Mesenchymal stem cell (in vitro differentiated cells and primary cell): Measurements from ENCODE around the gene PF4V1.

Experiments
- DNase-seq: peaks from one replicate; pipeline ENCODE4 v3.0.0-alpha.2; 2013
- H2AFZ ChIP-seq: one replicate; pipeline ENCODE4 v1.6.1; 2013; ENCODE audit warnings: low read depth, mild to moderate bottlenecking, control low read depth, inconsistent platforms, low read length, moderate library complexity
- H2AK5ac ChIP-seq: 2 replicates; pipeline ENCODE4 v1.6.1; 2013; ENCODE audit warnings: low read length, moderate library complexity, mild to moderate bottlenecking, inconsistent platforms; ENCODE audit not compliant: severe bottlenecking
- H2BK120ac ChIP-seq: one replicate; pipeline ENCODE4 v1.6.1; 2013; ENCODE audit warnings: low read depth, mild to moderate bottlenecking, inconsistent platforms, low read length, moderate library complexity
- H2BK12ac ChIP-seq, 2 experiments: one replicate each; pipeline ENCODE4 v1.6.1; 2013; ENCODE audit warnings: inconsistent platforms in 2 of 2, low read length in 2 of 2, mild to moderate bottlenecking in 2 of 2, moderate library complexity in 2 of 2, control low read depth in 1 of 2
- H2BK15ac ChIP-seq: one replicate; pipeline ENCODE4 v1.6.1; 2013; ENCODE audit warnings: mild to moderate bottlenecking, low read depth, inconsistent platforms; ENCODE audit not compliant: poor library complexity, severe bottlenecking
- H2BK5ac ChIP-seq: 2 replicates; pipeline ENCODE4 v1.6.1; 2013; ENCODE audit warnings: low read depth, mild to moderate bottlenecking, low read length, control low read depth, inconsistent platforms; ENCODE audit not compliant: poor library complexity, severe bottlenecking
- H3K14ac ChIP-seq, 2 experiments: one replicate each; pipeline ENCODE4 v1.6.1; 2013; ENCODE audit warnings: inconsistent platforms in 2 of 2, low read length in 2 of 2, control low read depth in 1 of 2, mild to moderate bottlenecking in 1 of 2, moderate library complexity in 1 of 2
- H3K18ac ChIP-seq, 2 experiments: one replicate each; pipeline ENCODE4 v1.6.1; 2013; ENCODE audit warnings: inconsistent platforms in 2 of 2, low read length in 2 of 2, control low read depth in 1 of 2, low read depth in 1 of 2, mild to moderate bottlenecking in 1 of 2
- H3K23ac ChIP-seq, 2 experiments: one replicate each; pipeline ENCODE4 v1.6.1; 2013; ENCODE audit warnings: inconsistent platforms in 2 of 2, low read length in 2 of 2, mild to moderate bottlenecking in 2 of 2, moderate library complexity in 2 of 2, control low read depth in 1 of 2
- H3K27ac ChIP-seq: 2 replicates; pipeline ENCODE4 v1.5.1; 2013; ENCODE audit warnings: mild to moderate bottlenecking, moderate library complexity, low read length, control low read depth, inconsistent platforms; ENCODE audit not compliant: poor library complexity, severe bottlenecking
- H3K27me3 ChIP-seq, 2 experiments: 2 replicates each; pipeline versions ENCODE4 v1.6.1 to v1.7.0; 2013; ENCODE audit warnings: low read length in 2 of 2, mild to moderate bottlenecking in 2 of 2, moderate library complexity in 2 of 2, control low read depth in 1 of 2, inconsistent platforms in 1 of 2; ENCODE audit not compliant: control insufficient read depth in 1 of 2, insufficient read depth in 1 of 2
- H3K36me3 ChIP-seq, 2 experiments: 2 replicates each; pipeline versions ENCODE4 v1.6.1 to v1.7.0; 2013; ENCODE audit warnings: low read length in 2 of 2, control low read depth in 1 of 2, inconsistent platforms in 1 of 2, low read depth in 1 of 2, mild to moderate bottlenecking in 1 of 2; ENCODE audit not compliant: insufficient read depth in 2 of 2, control insufficient read depth in 1 of 2
- H3K4ac ChIP-seq, 2 experiments: one replicate each; pipeline ENCODE4 v1.6.1; 2013; ENCODE audit warnings: inconsistent platforms in 2 of 2, low read length in 2 of 2, mild to moderate bottlenecking in 2 of 2, moderate library complexity in 2 of 2, control low read depth in 1 of 2, low read depth in 1 of 2
- H3K4me1 ChIP-seq: 2 replicates; pipeline ENCODE4 v1.6.1; 2013; ENCODE audit warnings: low read depth, low read length, control low read depth; ENCODE audit not compliant: control insufficient read depth, insufficient read depth
- H3K4me2 ChIP-seq: 2 replicates; pipeline ENCODE4 v1.6.1; 2013; ENCODE audit warnings: low read length, mild to moderate bottlenecking, inconsistent platforms; ENCODE audit not compliant: poor library complexity, severe bottlenecking
- H3K4me3 ChIP-seq, 2 experiments: 2 replicates each; pipeline versions ENCODE4 v1.5.1 to v1.7.0; 2013; ENCODE audit warnings: low read length in 2 of 2, mild to moderate bottlenecking in 2 of 2, control low read depth in 1 of 2, low read depth in 1 of 2; ENCODE audit not compliant: insufficient read depth in 1 of 2
- H3K79me1 ChIP-seq: replicated peaks from 2 replicates; pipeline ENCODE4 v1.6.1; 2013; ENCODE audit warnings: mild to moderate bottlenecking, control low read depth, low read length, inconsistent platforms; ENCODE audit not compliant: poor library complexity, severe bottlenecking
- H3K9ac ChIP-seq: 2 replicates; pipeline ENCODE4 v1.7.0; 2013; ENCODE audit warnings: mild to moderate bottlenecking, low read length, moderate library complexity
- H3K9me3 ChIP-seq: 2 replicates; pipeline ENCODE4 v1.7.0; 2013; ENCODE audit warnings: mild to moderate bottlenecking, low read length; ENCODE audit not compliant: control insufficient read depth
- H4K8ac ChIP-seq: one replicate; pipeline ENCODE4 v1.6.1; 2013; ENCODE audit warnings: inconsistent platforms, mild to moderate bottlenecking, low read length, moderate library complexity
- H4K91ac ChIP-seq: one replicate; pipeline ENCODE4 v1.6.1; 2013; ENCODE audit warnings: mild to moderate bottlenecking, low read length, inconsistent platforms
- WGBS: methylation state at CpG from one replicate; pipeline ENCODE4 v1.1.7; 2013; ENCODE audit warnings: mixed read lengths; 5-methylcytosine and 5-hydroxymethylcytosine counted together

Gene PF4V1

DNA sequence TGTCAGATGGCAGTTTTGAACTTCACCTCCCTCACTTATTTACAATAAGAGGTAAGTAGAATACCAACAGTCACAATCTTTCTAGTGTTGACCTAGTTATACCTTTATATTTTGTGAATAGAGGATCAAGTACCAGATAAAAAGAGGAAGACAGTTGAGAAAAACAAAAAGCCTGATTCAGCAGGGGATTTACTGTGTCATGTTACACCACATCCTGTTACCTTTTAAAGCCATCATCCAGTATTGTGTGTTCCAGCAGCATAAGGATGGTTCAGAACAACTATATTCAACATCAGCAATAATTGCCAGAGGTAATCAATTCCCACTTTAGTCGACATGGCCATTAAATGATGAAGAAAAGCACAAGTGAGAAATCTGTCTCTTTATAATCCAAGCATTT lies 38.0 kb upstream of the PF4V1 start:
- H3K4me2 ChIP-seq, result no peak overlapping the region
- no peaks in the 10 kb centered on the region for H3K9me3 ChIP-seq
- H3K18ac ChIP-seq, result no peak overlapping the region
- H3K9ac ChIP-seq, result no peak overlapping the region
- no peaks in the 10 kb centered on the region for H3K27me3 ChIP-seq
- no peaks in the 10 kb centered on the region for H3K79me1 ChIP-seq
- H2BK5ac ChIP-seq, result no peak overlapping the region
- H2AFZ ChIP-seq, result no peak overlapping the region
- no peaks in the 10 kb centered on the region for H3K36me3 ChIP-seq
- DNase-seq, result no peak
- H4K8ac ChIP-seq, result no peak overlapping the region
- H2BK12ac ChIP-seq, result no peak overlapping the region
- H3K4me1 ChIP-seq, result peaks cover 3% of the 10 kb centered on the region
- H2BK15ac ChIP-seq, result no peak overlapping the region
- no peak overlapping the region for H3K27ac ChIP-seq
- no peak overlapping the region for H3K4ac ChIP-seq
- no peak overlapping the region for H2AK5ac ChIP-seq
- no peak overlapping the region for H3K23ac ChIP-seq
- WGBS, result 100% methylated on average over 1 of the region's 1 CpG
- no peak overlapping the region for H3K14ac ChIP-seq
- no peak overlapping the region for H2BK120ac ChIP-seq
- no peak overlapping the region for H3K4me3 ChIP-seq
- no peak overlapping the region for H4K91ac ChIP-seq

GRCh38 chr4:73816814-73817213 lies 36.3 kb upstream of the PF4V1 start:
- Histone ChIP-seq H3K36me3 (no peaks in the 10 kb centered on the region), H3K9me3 (no peaks in the 10 kb centered on the region), H3K4me3 (no peak overlapping the region), H3K4ac (no peak overlapping the region), H3K23ac (no peak overlapping the region), H2AK5ac (no peak overlapping the region), H3K4me1 (peaks cover 3% of the 10 kb centered on the region), H3K27me3 (no peaks in the 10 kb centered on the region), H4K91ac (no peak overlapping the region), H2BK15ac (no peak overlapping the region), H2BK5ac (peak overlapping the region; percentile 66), H2BK12ac (no peak overlapping the region), H2AFZ (no peak overlapping the region), H3K9ac (peak overlapping the region; percentile 9), H3K79me1 (no peaks in the 10 kb centered on the region), H3K4me2 (no peak overlapping the region), H3K27ac (peak overlapping the region; percentile 93), H3K14ac (no peak overlapping the region), H3K18ac (no peak overlapping the region), H2BK120ac (no peak overlapping the region), H4K8ac (no peak overlapping the region)
- DNase-seq, result peak; percentile 71
- 6% methylated on average over 2 of the region's 3 CpGs for WGBS

DNA sequence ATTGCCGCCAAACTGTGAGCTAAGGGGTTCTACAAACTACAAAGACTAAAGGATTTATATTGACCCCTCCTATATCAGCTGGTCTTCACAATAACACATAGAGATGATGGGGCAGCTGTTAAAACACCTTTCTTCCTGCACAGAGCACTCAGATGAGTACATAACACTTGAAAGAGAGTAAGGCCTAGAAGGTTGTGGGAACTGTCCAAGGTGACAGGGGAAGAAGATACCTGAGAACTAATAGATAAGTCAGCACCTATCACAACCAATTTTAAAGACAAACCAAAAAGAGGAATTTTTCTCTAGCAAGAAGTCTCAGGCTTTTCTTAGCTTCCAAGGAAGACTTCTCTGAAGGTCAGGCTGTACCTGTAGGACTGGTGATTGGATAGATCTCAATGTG lies 35.8 kb upstream of the PF4V1 start:
- peak overlapping the region; percentile 93 for H3K27ac ChIP-seq
- H3K4me3 ChIP-seq, result no peak overlapping the region
- no peak overlapping the region for H3K4me2 ChIP-seq
- no peaks in the 10 kb centered on the region for H3K36me3 ChIP-seq
- H2BK120ac ChIP-seq, result no peak overlapping the region
- H3K4me1 ChIP-seq, result peaks cover 3% of the 10 kb centered on the region
- no peaks in the 10 kb centered on the region for H3K9me3 ChIP-seq
- H3K4ac ChIP-seq, result no peak overlapping the region
- H4K91ac ChIP-seq, result no peak overlapping the region
- no peak overlapping the region for H3K18ac ChIP-seq
- H2BK5ac ChIP-seq, result peak overlapping the region; percentile 11
- no peak for DNase-seq
- no peak overlapping the region for H4K8ac ChIP-seq
- H3K23ac ChIP-seq, result no peak overlapping the region
- 80% methylated on average over 1 of the region's 1 CpG for WGBS
- no peaks in the 10 kb centered on the region for H3K27me3 ChIP-seq
- H2BK12ac ChIP-seq, result no peak overlapping the region
- no peak overlapping the region for H3K14ac ChIP-seq
- no peaks in the 10 kb centered on the region for H3K79me1 ChIP-seq
- peak overlapping the region; percentile 9 for H3K9ac ChIP-seq
- peak overlapping the region; percentile 53 for H2AK5ac ChIP-seq
- H2BK15ac ChIP-seq, result no peak overlapping the region
- no peak overlapping the region for H2AFZ ChIP-seq

DNA sequence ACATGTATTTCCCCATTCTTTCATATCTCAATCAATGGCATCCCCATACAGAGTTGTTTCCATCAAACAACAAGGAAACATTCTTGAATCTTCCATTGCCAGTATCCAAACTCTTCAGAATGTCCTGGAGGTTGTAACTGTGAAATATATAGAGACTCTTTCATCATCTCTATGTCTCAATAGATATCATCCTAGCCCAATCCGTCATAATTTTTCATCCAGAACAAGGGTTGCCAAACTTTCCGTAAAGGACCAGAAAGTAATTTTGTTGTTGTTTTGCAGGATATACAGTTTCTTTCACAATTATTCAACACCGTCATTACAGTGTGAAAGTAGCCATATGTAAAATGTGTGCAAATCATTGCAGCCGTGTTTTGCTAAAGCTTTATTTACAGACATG lies 31.8 kb upstream of the PF4V1 start:
- 100% methylated on average over 2 of the region's 4 CpGs for WGBS

More for the DNA sequence above, 31.8 kb upstream of the PF4V1 start:
- no peak overlapping the region for H2AFZ ChIP-seq
- no peak overlapping the region for H3K9ac ChIP-seq
- no peak overlapping the region for H4K8ac ChIP-seq
- DNase-seq, result no peak
- H3K23ac ChIP-seq, result no peak overlapping the region
- no peaks in the 10 kb centered on the region for H3K36me3 ChIP-seq
- H3K79me1 ChIP-seq, result no peaks in the 10 kb centered on the region
- H2AK5ac ChIP-seq, result no peak overlapping the region
- H2BK12ac ChIP-seq, result no peak overlapping the region
- no peak overlapping the region for H3K4me2 ChIP-seq
- no peak overlapping the region for H2BK15ac ChIP-seq
- H3K4me1 ChIP-seq, result peaks cover 3% of the 10 kb centered on the region
- no peak overlapping the region for H2BK120ac ChIP-seq
- H3K27ac ChIP-seq, result no peak overlapping the region
- no peaks in the 10 kb centered on the region for H3K27me3 ChIP-seq
- H2BK5ac ChIP-seq, result no peak overlapping the region
- H3K4ac ChIP-seq, result no peak overlapping the region
- no peak overlapping the region for H3K18ac ChIP-seq
- no peak overlapping the region for H3K4me3 ChIP-seq
- no peaks in the 10 kb centered on the region for H3K9me3 ChIP-seq
- no peak overlapping the region for H3K14ac ChIP-seq
- no peak overlapping the region for H4K91ac ChIP-seq
